Psoas muscle (tissue), 8 donors: ENCODE data around the gene PLXNB3. TPM values are rescaled to one million over a fixed set of nuclear protein-coding genes. Genes with fewer than 3 reads are reported as not detected.

Experiments
- ATAC-seq, 4 donors: fragments of 200-7000 bp; cut with Tn5 transposase; one replicate each; pipeline ENCODE4 v1.9.1; 2020; ENCODE audit warnings: moderate library complexity in 3 of 4, mild to moderate bottlenecking in 2 of 4
- DNase-seq, 2 donors: peaks; one replicate each; pipeline ENCODE4 v3.0.0-alpha.2; 2020
- H3K27ac ChIP-seq: fragments of 200-600 bp; one replicate; pipeline ENCODE4 v1.8.0; 2022
- H3K27me3 ChIP-seq, 3 donors: fragments of 200-600 bp in 1 of 3; one replicate each; pipeline versions ENCODE4 v1.6.1 to v1.8.0; 2013 to 2022; ENCODE audit warnings: low read length in 2 of 3, mild to moderate bottlenecking in 2 of 3, moderate library complexity in 1 of 3; ENCODE audit not compliant: insufficient read depth in 3 of 3
- H3K36me3 ChIP-seq, 2 donors: fragments of 200-600 bp in 1 of 2; one replicate each; pipeline versions ENCODE4 v1.6.1 to v1.8.0; 2013 to 2022; ENCODE audit warnings: low read depth in 1 of 2, mild to moderate bottlenecking in 1 of 2, moderate library complexity in 1 of 2; ENCODE audit not compliant: insufficient read depth in 1 of 2
- H3K4me1 ChIP-seq: fragments of 200-600 bp; one replicate; pipeline ENCODE4 v1.8.0; 2022
- H3K4me3 ChIP-seq: fragments of 200-600 bp; one replicate; pipeline ENCODE4 v1.8.0; 2022; ENCODE audit warnings: mild to moderate bottlenecking
- H3K9me3 ChIP-seq: fragments of 200-600 bp; one replicate; pipeline ENCODE4 v1.8.0; 2022
- CTCF ChIP-seq: fragments of 200-600 bp; IDR thresholded peaks from one replicate; pipeline ENCODE4 v1.8.0; 2022; ENCODE audit warnings: antibody characterized with exemption
- WGBS, 3 donors: extraction: QIAGEN DNeasy Blood & Tissue Kit; methylation state at CpG; one replicate each; pipeline versions ENCODE4 v1.1.6 to v1.1.7; 2013; 5-methylcytosine and 5-hydroxymethylcytosine counted together
- intact Hi-C, 2 donors: fragments of 100-400 bp; cut with DNase I; formaldehyde crosslinking; loops; one replicate each; pipeline versions ENCODE4 v1.11.0 to v1.14.2; 2022
- polyA plus RNA-seq, 3 donors: library from polyadenylated mRNA; stranded (reverse); fragments of 200-250 nt; gene quantifications; one replicate each; pipeline ENCODE4 v1.2.3, GENCODE V29; 2013
- total RNA-seq, 4 donors: library from RNA; stranded (reverse); fragmentation: NEBNext Ultra II Directional in 2 of 4; extraction: Animal tissue kit (Norgen Biotek cat#: 25700) in 2 of 4; gene quantifications; one replicate each; pipeline versions ENCODE4 v1.2.1 to v1.2.4, GENCODE V29; 2021 to 2023
- donor health status: healthy with polysubstance abuse.
- donor health status: DM: no; HTN: no; CAD: no; lungs with moderate emphysema.
- donor health status: Bipolar disorder and iron deficiency.
- donor health status: healthy.
- donor health status: DM: yes; HTN: yes; CAD: no.
- donor health status: DM: no; HTN: no; CAD: no.
- donor health status: DM: no; HTN: no; CAD: no.
- donor health status: DM: yes; HTN: yes; CAD: no.

The PLXNB3 gene
- total and polyA plus RNA-seq, 7 donors, result 0.13 to 1.5 (median 0.35) TPM

GRCh38 chrX:153782871-153783270 lies 18.8 kb downstream of the PLXNB3 start:
- 79 to 87% (median 80%) methylated on average over 6 to 14 of the region's 14 CpGs for WGBS, 3 donors

DNA sequence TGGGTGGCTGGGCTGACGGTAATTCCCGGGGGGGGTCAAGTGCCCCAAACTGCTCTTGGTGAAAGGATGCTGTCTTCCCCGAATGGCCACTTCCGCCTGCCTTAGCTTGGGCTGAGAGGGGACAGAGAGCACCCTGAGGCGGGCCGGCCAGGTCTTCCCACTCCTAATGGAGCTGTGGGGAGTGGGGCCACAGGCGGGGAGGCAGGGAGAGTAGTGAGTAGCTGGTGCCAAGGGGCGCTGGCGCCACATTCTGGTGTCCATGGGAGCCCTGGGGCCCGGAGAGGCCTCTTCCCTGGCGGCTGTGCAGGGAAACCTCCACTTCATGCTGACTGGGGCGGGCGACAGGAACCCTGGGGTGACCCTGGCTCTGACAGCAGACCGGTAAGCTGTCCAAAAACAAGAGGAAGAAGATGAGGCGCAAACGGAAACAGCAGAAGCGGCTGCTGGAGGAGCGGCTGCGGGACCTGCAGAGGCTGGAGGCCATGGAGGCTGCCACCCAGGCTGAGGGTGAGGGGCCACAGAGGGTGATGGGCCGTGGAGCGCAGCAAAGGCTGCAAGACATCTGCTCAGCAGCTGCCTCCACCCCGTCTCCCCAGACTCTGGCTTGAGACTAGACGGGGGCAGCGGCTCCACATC lies 19.4 kb downstream of the PLXNB3 start:
- DNase-seq (no peak), ATAC-seq (no peak)
- no peak overlapping the region for H3K27ac ChIP-seq
- no peaks in the 10 kb centered on the region for H3K4me1 ChIP-seq
- TF ChIP-seq CTCF, result no peak
- H3K36me3 ChIP-seq, result peaks cover 2 to 36% of the 10 kb centered on the region in 2 donors
- intact Hi-C loops, result loop anchor here in 1 of 2 donors (5.0 kb wide), 1 partner anchor 184 kb away; no protein-coding TSS in a partner anchor
- no peaks in the 10 kb centered on the region for H3K9me3 ChIP-seq
- H3K4me3 ChIP-seq, result no peak overlapping the region
- H3K27me3 ChIP-seq, result no peaks in the 10 kb centered on the region
- 66 to 83% (median 75%) methylated on average over 11 to 24 of the region's 24 CpGs for WGBS, 3 donors

More at GRCh38 chrX:153782871-153783270, 18.8 kb downstream of the PLXNB3 start:
- no peaks in the 10 kb centered on the region for H3K4me1 ChIP-seq
- no peak for DNase-seq
- TF ChIP-seq CTCF, result no peak
- no peaks in the 10 kb centered on the region for H3K9me3 ChIP-seq
- H3K4me3 ChIP-seq, result peak overlapping the region; percentile 56
- intact Hi-C loops, result loop anchor here in 1 of 2 donors (5.0 kb wide), 1 partner anchor 184 kb away; no protein-coding TSS in a partner anchor
- H3K36me3 ChIP-seq, result peaks cover 2 to 31% of the 10 kb centered on the region in 2 donors
- no peak for ATAC-seq
- no peaks in the 10 kb centered on the region for H3K27me3 ChIP-seq
- H3K27ac ChIP-seq, result peak overlapping the region; percentile 87

GRCh38 chrX:153784325-153784967 lies 20.4 kb downstream of the PLXNB3 start:
- TF ChIP-seq CTCF, result no peak
- Histone ChIP-seq H3K4me1 (no peaks in the 10 kb centered on the region), H3K36me3 (peaks cover 2 to 39% of the 10 kb centered on the region in 2 donors)

GRCh38 chrX:153786669-153787068 lies 22.6 kb downstream of the PLXNB3 start:
- intact Hi-C loops, result no loop called here
- Histone ChIP-seq H3K9me3 (no peaks in the 10 kb centered on the region), H3K4me1 (no peaks in the 10 kb centered on the region), H3K36me3 (peaks cover 2 to 46% of the 10 kb centered on the region in 2 donors), H3K4me3 (no peak overlapping the region), H3K27me3 (no peaks in the 10 kb centered on the region), H3K27ac (no peak overlapping the region)
- ATAC-seq (no peak), DNase-seq (no peak)
- WGBS, 3 donors, result 30 to 62% (median 54%) methylated on average over 13 to 15 of the region's 15 CpGs
- no peak for TF ChIP-seq CTCF

More at GRCh38 chrX:153784325-153784967, 20.4 kb downstream of the PLXNB3 start:
- no peak overlapping the region for H3K4me3 ChIP-seq
- intact Hi-C loops, result loop anchor here in 1 of 2 donors (5.0 kb wide), 1 partner anchor 183 kb away; no protein-coding TSS in a partner anchor
- no peaks in the 10 kb centered on the region for H3K27me3 ChIP-seq
- DNase-seq, result no peak
- no peak overlapping the region for H3K27ac ChIP-seq
- 86 to 89% (median 87%) methylated on average over 16 to 27 of the region's 27 CpGs for WGBS, 3 donors
- ATAC-seq, result no peak
- H3K9me3 ChIP-seq, result no peaks in the 10 kb centered on the region
